GM19023 (cell line): Measurements from ENCODE around the gene CSPG4.
"Not testable (repeated sequence)": the region's sequence is repeated elsewhere in the genome, so short reads cannot be mapped to it uniquely, and the experiment has no call there.

Experiments
- ATAC-seq: cut with Tn5 transposase; IDR thresholded peaks from one replicate; pipeline ENCODE4 v1.9.1; 2021; ENCODE audit warnings: mild to moderate bottlenecking, moderate library complexity; ENCODE audit not compliant: unreplicated experiment

CSPG4 gene, protein sequence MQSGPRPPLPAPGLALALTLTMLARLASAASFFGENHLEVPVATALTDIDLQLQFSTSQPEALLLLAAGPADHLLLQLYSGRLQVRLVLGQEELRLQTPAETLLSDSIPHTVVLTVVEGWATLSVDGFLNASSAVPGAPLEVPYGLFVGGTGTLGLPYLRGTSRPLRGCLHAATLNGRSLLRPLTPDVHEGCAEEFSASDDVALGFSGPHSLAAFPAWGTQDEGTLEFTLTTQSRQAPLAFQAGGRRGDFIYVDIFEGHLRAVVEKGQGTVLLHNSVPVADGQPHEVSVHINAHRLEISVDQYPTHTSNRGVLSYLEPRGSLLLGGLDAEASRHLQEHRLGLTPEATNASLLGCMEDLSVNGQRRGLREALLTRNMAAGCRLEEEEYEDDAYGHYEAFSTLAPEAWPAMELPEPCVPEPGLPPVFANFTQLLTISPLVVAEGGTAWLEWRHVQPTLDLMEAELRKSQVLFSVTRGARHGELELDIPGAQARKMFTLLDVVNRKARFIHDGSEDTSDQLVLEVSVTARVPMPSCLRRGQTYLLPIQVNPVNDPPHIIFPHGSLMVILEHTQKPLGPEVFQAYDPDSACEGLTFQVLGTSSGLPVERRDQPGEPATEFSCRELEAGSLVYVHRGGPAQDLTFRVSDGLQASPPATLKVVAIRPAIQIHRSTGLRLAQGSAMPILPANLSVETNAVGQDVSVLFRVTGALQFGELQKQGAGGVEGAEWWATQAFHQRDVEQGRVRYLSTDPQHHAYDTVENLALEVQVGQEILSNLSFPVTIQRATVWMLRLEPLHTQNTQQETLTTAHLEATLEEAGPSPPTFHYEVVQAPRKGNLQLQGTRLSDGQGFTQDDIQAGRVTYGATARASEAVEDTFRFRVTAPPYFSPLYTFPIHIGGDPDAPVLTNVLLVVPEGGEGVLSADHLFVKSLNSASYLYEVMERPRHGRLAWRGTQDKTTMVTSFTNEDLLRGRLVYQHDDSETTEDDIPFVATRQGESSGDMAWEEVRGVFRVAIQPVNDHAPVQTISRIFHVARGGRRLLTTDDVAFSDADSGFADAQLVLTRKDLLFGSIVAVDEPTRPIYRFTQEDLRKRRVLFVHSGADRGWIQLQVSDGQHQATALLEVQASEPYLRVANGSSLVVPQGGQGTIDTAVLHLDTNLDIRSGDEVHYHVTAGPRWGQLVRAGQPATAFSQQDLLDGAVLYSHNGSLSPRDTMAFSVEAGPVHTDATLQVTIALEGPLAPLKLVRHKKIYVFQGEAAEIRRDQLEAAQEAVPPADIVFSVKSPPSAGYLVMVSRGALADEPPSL (N-terminal part only)

DNA sequence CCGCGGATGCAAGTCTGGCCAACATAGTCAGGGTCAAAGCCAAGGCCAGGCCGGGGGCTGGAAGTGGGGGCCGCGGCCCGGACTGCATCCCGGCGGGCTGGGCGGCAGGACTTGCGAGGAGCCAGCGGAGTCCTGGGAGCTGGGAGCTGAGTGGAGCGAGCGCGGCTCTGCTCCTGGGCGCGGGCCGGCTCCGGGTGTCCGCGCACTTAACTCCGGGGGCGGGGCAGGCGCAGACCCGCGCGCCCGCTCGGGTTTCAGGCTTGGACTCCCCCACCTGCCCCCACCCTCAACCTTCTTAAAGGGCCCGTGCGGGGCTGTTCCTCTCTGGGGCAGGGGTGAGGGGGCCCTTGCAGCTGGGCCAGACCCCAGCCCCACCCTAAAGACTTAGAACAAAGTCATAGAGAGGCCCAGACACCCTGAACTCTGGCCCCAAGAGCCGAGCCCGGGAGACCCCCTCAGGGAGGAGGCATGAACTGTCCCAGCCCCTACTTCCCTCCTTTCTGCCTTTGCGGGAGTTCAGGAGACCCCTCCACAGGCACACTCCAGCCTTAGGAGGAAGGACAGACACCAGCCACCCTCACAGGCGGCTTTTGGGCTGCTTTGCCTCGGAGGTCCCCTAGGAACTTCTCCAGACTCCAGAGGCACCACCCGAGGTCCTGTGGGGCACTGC, at the start of gene CSPG4:
Gene CSPG4, minus strand, starts transcription at position 181 of the 670 bp plus-strand sequence. Its CDS starts 93 bp downstream, at position 88.
- no peak for ATAC-seq

DNA sequence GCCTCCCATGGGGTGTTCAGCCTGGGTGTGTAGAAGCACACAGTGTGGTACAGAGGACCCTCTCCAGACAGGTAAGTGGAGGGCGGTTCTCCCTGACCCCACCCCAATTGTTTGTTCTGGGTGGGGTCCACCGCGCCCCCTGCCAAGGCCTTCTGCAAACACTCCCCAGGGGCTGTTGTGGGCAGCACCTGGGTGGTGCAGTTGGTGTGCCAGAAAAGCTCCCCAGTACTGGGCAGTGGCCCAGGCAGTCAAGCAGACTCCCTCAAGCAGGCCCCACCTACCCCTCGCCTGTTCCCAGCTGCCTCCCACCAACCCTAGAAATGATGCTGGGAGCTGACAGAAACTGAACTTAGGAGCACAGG, 49.7 kb upstream of the CSPG4 start:
- ATAC-seq, result not testable (repeated sequence)

DNA sequence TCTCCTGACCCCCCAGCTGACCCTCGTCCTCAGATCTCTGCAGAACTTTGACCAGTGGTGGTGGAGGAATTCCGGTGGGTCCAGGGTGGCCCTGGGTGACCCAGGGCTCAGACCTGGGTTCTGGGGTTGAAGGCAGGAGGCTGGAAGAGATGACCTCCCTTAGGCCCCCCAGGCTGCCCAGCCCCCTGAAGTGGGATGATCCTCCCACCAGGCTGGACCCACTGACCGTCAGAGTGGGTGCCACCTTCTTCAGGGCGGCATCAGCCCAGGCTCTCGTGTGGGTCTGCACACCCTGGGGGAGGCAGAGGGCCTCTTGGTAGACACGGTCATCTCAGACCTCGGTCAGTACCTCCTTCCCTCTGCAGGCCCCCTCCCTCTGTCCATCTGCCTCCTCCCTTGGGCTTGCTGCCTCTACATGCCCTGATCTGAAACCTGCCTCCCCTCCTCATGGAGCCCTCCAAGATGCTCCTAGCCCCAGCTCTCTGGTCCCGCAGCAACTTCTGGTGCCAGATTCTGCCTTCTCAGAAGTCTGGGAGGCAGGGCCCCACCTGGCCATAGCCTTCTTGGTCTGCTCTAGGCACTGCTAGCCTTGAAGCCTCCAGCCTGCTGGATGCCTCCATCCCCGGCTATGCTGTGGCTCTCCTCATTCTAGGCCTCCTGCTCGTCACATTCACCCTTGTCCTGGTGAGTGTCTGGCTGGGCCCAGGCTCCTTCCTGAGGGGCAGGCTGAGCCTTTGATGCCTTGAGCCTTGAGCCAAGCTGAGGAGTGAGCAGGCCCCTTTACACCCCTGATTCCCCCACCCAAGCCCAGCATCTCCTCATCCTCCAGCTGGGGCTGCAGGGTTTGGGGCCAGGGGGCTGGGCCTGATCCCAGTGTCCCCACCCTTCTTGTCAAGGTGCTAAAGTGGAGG, 49.1 kb upstream of the CSPG4 start:
- no peak for ATAC-seq

DNA sequence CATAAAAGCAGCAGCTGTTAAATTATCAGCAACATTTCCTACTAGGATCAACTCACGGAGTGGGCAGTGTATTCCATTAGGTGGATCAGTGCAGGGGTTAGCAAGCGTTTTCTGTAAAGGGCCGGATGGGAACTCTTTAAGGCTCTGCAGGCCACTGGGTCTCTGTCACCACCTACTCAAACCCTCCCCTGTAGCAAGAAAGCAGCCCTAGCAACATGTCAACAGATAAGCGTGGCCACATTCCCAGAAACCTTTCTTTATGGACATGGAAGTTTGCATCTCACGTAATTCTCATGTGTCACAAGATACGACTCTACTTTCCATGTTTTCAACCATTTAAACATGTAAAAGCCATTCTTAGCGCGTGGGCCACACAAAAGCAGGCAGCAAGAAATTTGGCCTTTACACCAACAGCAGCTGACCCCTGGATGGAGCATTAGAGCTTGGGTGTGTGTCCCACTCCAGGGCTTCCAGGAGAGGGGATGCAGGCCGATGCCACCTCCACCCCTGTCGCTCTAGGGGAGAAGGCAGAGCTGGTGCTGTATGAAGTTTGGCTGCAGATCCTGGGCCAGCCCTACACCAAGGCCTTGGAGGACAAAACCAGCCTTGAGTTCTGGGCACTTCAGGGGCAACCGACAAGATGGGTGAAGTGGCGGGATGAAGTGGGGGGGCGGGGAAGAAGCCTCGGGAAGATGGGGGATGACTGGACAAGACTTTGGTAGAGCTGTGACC, 48.2 kb upstream of the CSPG4 start:
- ATAC-seq, result no peak

DNA sequence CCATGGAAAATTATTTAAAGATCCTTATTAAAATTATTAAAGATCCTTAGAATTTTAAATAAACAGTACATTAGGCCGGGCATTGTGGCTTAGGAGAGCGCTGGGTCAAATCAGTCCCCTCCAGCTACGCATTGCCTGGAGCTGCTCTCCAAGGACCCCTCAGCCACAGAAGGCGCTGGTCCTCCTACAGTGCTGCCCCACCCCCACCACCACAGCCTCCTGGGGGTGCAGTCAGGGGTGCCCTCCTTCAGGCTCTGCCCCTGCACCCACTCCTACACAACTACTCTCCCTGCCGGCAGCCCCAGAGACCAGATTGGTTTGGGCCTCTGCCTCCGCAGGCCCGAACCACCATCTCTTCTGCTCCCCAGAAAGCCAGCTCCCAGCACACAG, 47.5 kb upstream of the CSPG4 start:
- ATAC-seq, result not testable (repeated sequence)

DNA sequence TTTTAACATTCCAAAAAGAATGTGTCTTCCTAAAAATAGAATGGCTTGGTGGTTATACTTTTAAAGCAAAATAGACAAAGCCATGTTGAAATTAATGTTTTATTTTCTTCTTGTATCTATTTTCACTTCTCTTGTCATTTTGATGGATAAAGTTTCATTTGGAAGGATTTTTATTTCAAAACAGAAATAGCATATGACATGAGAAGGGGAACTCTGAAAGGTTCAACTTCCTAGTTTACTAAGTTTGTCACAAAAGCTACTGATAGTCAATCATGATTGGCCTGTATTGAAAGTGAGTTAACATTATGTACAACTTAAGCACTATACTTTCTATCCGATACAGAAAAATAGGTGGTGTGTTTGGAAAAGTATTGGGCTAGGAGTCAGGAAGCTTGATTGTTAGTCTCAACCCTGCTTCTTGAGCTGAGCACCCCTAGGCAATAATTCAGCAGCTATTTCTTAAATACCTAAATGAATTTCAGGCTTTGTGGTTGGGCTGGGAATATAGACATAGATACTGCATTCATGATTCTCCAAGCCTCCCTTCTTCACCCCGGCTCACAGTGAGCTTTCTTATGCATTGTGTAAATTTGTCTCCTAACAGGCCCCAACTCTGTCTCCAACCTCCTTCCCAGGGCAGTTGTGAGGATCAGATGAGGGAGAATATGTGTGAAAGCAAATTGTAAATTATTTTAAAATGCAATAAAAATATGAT, 46.9 kb upstream of the CSPG4 start:
- no peak for ATAC-seq

DNA sequence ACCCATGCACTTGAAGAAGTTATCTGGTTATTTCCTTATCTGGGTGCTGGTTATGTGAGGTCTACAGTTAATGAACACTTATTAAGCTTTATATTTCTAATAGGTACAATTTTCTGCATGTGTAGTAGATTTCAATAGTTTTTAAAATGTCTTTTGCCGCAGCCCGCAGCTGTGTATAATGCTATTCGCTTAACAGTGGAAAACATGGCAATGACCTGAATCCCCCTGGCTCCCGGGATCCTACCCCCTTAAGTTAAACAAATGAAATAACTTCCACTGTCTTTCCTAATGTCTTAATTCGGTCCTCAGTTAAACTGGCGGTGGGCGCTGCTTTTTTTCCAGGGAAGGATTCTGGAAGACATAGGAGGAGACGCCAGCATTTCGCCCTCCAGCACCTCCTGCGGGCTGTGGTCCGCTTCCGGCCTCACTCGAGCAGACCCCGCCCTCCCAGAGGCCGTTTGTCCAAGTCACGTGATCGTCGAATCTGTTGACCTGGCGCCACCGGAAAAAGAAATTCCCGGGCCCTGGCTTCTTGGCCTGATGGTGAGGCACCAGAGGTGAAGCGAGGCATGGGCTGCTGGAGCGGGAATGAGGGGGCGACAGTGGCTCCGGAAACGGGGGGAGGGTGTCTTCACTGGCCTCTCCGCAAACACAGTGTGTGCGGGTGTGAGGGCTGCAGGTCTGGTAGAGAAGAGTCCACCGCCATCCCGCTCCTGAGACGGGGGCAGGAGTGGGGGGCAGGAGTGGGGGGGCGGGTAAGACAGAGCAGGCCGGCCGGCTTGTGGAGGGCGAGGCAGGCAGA, 45.6 kb upstream of the CSPG4 start:
- peak; percentile 82 for ATAC-seq

DNA sequence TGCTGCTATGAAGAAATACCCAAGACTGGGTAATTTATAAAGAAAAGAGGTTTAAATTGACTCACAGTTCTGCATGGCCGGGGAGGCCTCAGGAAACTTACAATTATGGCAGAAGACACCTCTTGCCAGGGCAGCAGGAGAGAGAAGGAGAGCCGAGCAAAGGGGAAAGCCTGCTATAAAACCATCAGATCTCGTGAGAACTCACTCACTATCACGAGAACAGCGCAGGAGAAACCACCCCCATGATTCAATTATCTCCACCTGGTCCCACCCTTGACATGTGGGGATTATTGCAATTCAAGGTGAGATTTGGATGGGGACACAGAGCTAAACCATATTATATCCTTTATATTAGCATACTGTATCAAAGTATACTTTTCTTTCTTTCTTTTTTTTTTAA, 42.2 kb upstream of the CSPG4 start:
- not testable (repeated sequence) for ATAC-seq

DNA sequence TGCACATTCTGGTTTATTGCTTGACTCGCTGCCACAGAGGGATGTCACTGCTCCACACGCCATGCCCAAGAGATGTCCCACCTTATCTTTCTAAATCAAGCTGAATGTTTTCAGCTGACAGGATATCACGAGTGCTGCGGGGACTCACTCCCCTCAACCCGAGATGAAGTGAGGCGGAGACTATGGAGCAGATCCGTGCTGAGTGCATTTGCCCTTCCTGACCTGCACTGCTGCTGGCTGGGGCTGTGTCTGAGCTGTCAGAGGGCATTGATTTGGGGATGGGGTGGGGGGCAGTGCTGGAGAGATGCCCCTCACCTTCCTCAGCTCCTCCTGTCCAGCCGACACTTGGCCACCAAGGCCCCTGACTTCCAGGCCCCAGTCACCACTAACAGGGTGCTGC, 40.5 kb upstream of the CSPG4 start:
- ATAC-seq, result no peak

DNA sequence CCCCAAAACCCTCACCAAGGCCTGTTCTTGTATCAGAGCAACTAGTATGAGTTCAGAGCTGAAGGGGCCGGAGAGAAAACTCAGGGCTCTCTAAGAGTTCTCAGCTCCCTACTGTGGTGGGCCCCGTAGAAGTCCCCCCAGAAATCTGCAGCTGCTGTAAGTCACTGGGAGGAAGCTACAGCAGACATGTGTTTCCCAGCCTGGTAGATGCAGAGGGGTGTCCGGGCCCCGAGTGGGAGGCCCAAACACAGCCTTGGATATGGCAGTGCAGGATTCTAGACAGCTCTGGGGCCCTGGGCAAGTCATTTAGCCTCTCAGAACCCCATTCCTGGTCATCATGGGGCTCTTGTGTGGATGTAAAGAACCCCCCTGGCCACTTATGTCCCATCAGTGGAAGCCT, 39.2 kb upstream of the CSPG4 start:
- no peak for ATAC-seq

DNA sequence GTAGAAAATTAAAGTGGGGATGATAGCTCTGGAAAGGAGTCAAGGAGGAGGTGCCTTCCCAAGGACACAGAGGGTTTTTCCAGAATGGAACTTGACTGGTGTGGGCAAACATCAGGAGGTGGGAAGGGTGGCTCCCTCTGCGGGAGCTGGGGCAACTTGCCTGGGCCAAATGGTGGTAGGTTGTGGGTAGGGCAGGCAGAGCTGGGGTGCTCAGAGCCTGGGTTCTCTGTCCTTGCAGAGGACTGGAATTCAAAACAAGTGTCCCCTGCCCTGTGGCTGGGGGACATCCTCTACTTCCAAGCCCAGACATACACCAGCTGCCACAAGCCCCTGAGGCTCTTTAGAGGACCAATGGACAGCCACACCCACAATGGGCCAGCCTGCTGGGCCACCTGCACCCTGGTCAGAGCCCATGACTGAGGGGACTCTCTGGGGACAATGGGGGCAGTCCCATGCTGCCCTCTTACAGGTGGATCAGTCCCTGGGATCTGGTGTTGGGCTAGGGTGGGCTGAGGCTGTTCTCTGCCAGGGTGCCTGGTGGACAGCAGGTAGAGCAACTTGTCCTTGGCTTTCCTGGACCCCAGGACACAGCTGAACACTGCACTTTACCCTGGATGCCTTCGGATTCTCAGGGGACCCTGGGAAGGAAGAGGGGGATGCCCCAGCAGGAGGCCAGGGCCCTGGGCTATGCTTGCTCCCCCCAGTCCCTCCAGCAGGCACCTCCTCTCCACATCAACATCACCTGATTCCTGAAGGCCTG, 38.6 kb upstream of the CSPG4 start:
- no peak for ATAC-seq

DNA sequence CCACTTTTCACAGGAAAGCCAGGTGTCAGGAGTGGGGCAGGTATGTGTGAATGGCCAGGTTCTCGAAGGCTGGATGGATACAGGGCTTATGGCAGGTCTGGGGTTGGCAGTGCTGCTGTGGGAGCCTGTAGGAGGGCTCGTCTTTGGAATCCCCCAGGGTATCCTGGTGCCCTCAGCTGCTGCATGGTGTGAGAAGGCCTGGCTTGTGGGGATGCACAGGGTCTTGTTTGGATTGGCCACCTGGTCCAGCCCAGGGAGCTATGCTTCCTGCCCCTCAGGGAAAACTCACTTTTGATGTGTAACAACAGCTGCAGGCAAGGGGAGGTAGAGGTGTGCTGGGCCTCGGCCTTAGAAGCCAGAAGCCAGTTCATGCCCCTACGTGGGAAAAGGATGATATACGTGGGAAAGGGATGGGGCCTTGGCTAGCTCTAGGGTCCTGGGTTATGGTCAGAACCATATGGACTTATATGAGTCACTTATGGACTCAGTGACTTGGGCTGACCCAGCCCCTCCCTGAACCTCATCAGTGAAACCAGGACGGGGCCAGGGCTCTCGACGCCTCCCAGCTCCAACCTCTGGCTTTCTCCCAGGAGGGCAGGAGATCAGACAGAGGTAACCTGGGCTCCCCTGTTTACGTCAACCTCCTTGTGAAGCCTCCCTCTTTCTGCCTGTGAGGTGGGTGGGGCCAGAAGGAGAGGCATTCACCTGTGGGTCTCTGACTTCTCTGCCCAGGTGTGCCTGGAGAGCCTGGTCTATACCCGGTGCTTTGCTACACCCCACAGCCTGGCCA, 37.8 kb upstream of the CSPG4 start:
- no peak for ATAC-seq

DNA sequence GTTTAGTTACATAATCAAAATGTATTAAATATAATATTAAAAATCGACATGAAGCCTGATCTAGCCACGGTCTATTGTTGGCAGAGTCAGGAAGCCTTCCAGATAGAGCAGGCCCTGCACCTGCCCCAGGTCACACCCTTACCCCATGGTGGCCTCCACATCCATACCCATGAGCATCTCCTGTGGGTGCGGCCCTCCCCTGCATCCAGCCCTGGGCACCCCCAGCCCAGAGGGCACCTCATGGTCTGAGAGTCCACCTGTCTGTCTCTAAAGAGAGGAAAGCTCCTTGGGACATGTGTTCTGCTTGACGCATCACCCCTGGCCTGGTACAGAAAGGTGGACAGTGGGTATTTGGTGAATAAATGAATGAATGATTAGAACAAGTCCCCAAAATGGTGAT, 37.2 kb upstream of the CSPG4 start:
- no peak for ATAC-seq

DNA sequence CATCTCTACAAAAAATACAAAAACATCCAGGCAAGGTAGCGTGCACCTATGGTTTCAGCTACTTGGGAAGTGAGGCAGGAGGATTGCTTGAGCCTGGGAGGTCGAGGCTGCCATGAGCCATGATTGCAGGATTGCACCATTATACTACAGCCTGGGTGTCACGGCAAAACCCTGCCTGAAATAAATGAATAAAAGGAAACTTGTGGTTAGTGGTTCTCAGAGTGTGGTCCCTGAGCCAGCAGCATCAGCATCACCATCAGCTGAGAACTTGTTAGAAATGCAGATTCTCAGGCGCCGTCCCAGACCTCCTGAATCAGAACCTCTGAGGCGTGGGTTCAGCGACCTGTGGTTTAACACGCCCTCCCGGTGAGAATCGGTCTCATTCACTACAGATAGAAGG, 36.2 kb upstream of the CSPG4 start:
- ATAC-seq, result not testable (repeated sequence)

DNA sequence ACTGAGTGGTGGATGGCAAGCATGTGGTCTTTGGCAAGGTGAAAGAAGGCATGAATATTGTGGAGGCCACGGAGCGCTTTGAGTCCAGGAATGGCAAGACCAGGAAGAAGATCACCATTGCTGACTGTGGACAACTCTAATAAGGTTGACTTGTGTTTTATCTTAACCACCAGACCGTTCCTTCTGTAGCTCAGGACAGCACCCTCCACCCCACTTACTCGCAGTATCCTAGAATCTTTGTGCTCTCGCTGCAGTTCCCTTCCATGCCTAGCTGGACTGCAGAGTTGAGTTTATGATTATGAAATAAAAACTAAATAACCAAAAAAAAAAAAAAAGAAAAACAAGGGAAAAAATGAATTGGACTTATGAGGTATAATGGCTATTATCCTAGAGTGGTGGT, 34.5 kb upstream of the CSPG4 start:
- ATAC-seq, result not testable (repeated sequence)

DNA sequence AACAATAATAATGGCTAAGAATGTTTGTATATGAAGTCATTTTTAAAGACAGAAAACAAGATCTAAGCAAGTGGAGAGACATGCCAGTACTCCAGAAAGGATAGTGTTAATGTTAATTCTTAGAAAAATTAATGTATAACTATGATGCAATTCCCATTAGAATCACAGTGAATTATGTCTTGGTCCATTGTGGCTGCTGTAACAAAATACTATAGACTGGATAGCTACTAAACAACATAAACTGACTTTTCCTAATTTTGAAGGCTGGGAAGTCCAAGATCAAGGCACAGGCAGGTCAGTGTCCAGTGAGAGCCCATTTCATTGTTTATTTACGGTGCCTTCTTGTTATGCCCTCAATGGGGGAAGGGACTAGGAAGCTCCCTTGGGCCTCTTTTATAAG, 32.7 kb upstream of the CSPG4 start:
- ATAC-seq, result no peak
